Testis (tissue), 3 donors: ENCODE measurements around the gene SPACA6. TPM values are rescaled to one million over a fixed set of nuclear protein-coding genes. Genes with fewer than 3 reads are reported as not detected.
A peak's percentile ranks its signal among the peaks of the same experiment; 100 is the strongest.

Source experiments
- DNase-seq: peaks from one replicate; pipeline ENCODE4 v3.0.0-alpha.2; 2019
- H3K27ac ChIP-seq, 2 donors: fragments of 200-600 bp; sonication (generic); one replicate each; pipeline ENCODE4 v1.5.1; 2019
- H3K27me3 ChIP-seq: fragments of 200-600 bp; sonication (generic); one replicate; pipeline ENCODE4 v1.5.1; 2019
- H3K36me3 ChIP-seq: fragments of 200-600 bp; sonication (generic); one replicate; pipeline ENCODE4 v1.5.1; 2017; ENCODE audit warnings: low read depth; ENCODE audit errors: missing control alignments
- H3K4me1 ChIP-seq: fragments of 200-600 bp; sonication (generic); one replicate; pipeline ENCODE4 v1.5.1; 2019
- H3K4me3 ChIP-seq, 2 donors: fragments of 200-600 bp; sonication (generic); one replicate each; pipeline ENCODE4 v1.5.1; 2017 to 2019
- H3K9me3 ChIP-seq: fragments of 200-600 bp; sonication (generic); one replicate; pipeline ENCODE4 v1.5.1; 2017
- CTCF ChIP-seq, 3 experiments: fragments of 450-650 bp in 2 of 3; fragments of 200-600 bp in 1 of 3; sonication (generic) in 1 of 3; IDR thresholded peaks; one replicate each; pipeline ENCODE4 v1.5.1; 2016 to 2019; ENCODE audit warnings: antibody characterized with exemption in 3 of 3, mild to moderate bottlenecking in 2 of 3, moderate library complexity in 1 of 3
- POLR2A ChIP-seq: fragments of 450-650 bp; IDR thresholded peaks from one replicate; pipeline ENCODE4 v1.6.1; 2017; ENCODE audit warnings: antibody characterized with exemption, mild to moderate bottlenecking, moderate library complexity
- WGBS, 2 donors: methylation state at CpG; one replicate each; pipeline ENCODE4 v1.1.5; 2018; 5-methylcytosine and 5-hydroxymethylcytosine counted together
- intact Hi-C: fragments of 100-400 bp; cut with DNase I; formaldehyde crosslinking; loops from one replicate; pipeline ENCODE4 v1.15.1; 2023; ENCODE audit warnings: low total_unique reads
- polyA plus RNA-seq: library from polyadenylated mRNA; stranded (reverse); fragments of 350-450 nt; fragmentation: Illumina TruSeq; extraction: RNeasy Lipid Tissue Mini Kit (QIAGEN cat#74804); gene quantifications from one replicate; pipeline ENCODE4 v1.2.3, GENCODE V29; 2014; ENCODE audit warnings: low read depth, low replicate concordance; ENCODE audit not compliant: insufficient read depth
- total RNA-seq, 2 donors: library from RNA; depleted of rRNA; stranded (reverse); fragments of >200 nt; gene quantifications; one replicate each; pipeline ENCODE4 v1.2.3, GENCODE V29; 2016

The SPACA6 gene
- total and polyA plus RNA-seq, 3 donors from 2014 or later: 19.8 to 106 (median 37.8) TPM

GRCh38 chr19:51680474-51680873 lies 12.7 kb upstream of the SPACA6 start:
- Histone ChIP-seq H3K27ac (no peak overlapping the region), H3K36me3 (no peaks in the 10 kb centered on the region), H3K27me3 (no peaks in the 10 kb centered on the region), H3K4me1 (peaks cover 6% of the 10 kb centered on the region), H3K4me3 (no peak overlapping the region), H3K9me3 (no peaks in the 10 kb centered on the region)
- no peak for DNase-seq
- intact Hi-C loops: no loop called here
- no peak for TF ChIP-seq CTCF (IDR thresholded peaks at IDR 0.05)
- WGBS, 2 donors: 48 to 70% methylated on average over 1 of the region's 1 CpG

- H3K36me3 ChIP-seq: no peaks in the 10 kb centered on the region
- intact Hi-C loops: no loop called here
- TF ChIP-seq POLR2A (no peak), CTCF (IDR thresholded peaks at IDR 0.05) (no peak)
- 52 to 56% methylated on average over 3 of the region's 3 CpGs for WGBS, 2 donors
- H3K4me3 ChIP-seq: no peak overlapping the region
- no peaks in the 10 kb centered on the region for H3K9me3 ChIP-seq
- peaks cover 6% of the 10 kb centered on the region for H3K4me1 ChIP-seq
- no peak overlapping the region for H3K27ac ChIP-seq
- no peaks in the 10 kb centered on the region for H3K27me3 ChIP-seq
- no peak for DNase-seq
Observed at GRCh38 chr19:51681286-51681941, 11.7 kb upstream of the SPACA6 start.

- H3K4me1 ChIP-seq: peaks cover 16% of the 10 kb centered on the region
- H3K9me3 ChIP-seq: no peaks in the 10 kb centered on the region
- H3K4me3 ChIP-seq: no peak overlapping the region
- H3K27me3 ChIP-seq: no peaks in the 10 kb centered on the region
- H3K27ac ChIP-seq: no peak overlapping the region
- no peaks in the 10 kb centered on the region for H3K36me3 ChIP-seq
- DNase-seq: no peak
- TF ChIP-seq CTCF (IDR thresholded peaks at IDR 0.05): no peak
- no peak for TF ChIP-seq POLR2A
- 68 to 83% methylated on average over 2 of the region's 2 CpGs for WGBS, 2 donors
- intact Hi-C loops: no loop called here
Observed at GRCh38 chr19:51686171-51686570, 7.0 kb upstream of the SPACA6 start.

- Histone ChIP-seq H3K4me1 (peaks cover 22% of the 10 kb centered on the region), H3K9me3 (no peaks in the 10 kb centered on the region), H3K4me3 (peak overlapping the region; percentile 91), H3K27me3 (no peaks in the 10 kb centered on the region), H3K36me3 (no peaks in the 10 kb centered on the region), H3K27ac (peak overlapping the region; percentile 96 to 99)
- WGBS, 2 donors: 2 to 3% methylated on average over 16 to 22 of the region's 22 CpGs
- TF ChIP-seq POLR2A (no peak), CTCF (IDR thresholded peaks at IDR 0.05) (no peak)
- intact Hi-C loops: no loop called here
- peak; percentile 59 for DNase-seq
Observed at GRCh38 chr19:51687791-51688670, 5.1 kb upstream of the SPACA6 start.
